ENCODE results near the gene GRM5.
"Not testable (repeated sequence)": the region's sequence is repeated elsewhere in the genome, so short reads cannot be mapped to it uniquely, and the experiment has no call there.

GRM5 gene

GRCh38 chr11:88484873-88485621 lies 580.7 kb downstream of the GRM5 start:
- no peak for FAIRE-seq

- no peak for FAIRE-seq
Measured at GRCh38 chr11:88482871-88483301, 582.9 kb downstream of the GRM5 start.

- FAIRE-seq = no peak
Measured at GRCh38 chr11:88480223-88480622, 585.6 kb downstream of the GRM5 start.

- no peak for FAIRE-seq
Measured at GRCh38 chr11:88478136-88478815, 587.5 kb downstream of the GRM5 start.

GRCh38 chr11:88475991-88476418 lies 589.8 kb downstream of the GRM5 start:
- no peak for FAIRE-seq

- FAIRE-seq = no peak
Measured at GRCh38 chr11:88474655-88475054, 591.1 kb downstream of the GRM5 start.

- no peak for FAIRE-seq
Measured at GRCh38 chr11:88469561-88470225, 596.1 kb downstream of the GRM5 start.

GRCh38 chr11:88464528-88464927 lies 601.3 kb downstream of the GRM5 start:
- FAIRE-seq = no peak

- FAIRE-seq = not testable (repeated sequence)
Measured at GRCh38 chr11:88463301-88463700, 602.5 kb downstream of the GRM5 start.

- FAIRE-seq = not testable (repeated sequence)
Measured at GRCh38 chr11:88458047-88458446, 607.7 kb downstream of the GRM5 start.

GRCh38 chr11:88455974-88456373 lies 609.8 kb downstream of the GRM5 start:
- FAIRE-seq = no peak

GRCh38 chr11:88454881-88455280 lies 610.9 kb downstream of the GRM5 start:
- no peak for FAIRE-seq
